Measurements from ENCODE around the gene KEAP1.
A peak's percentile ranks its signal among the peaks of the same experiment; 100 is the strongest.

KEAP1 gene

GRCh38 chr19:10521461-10522171, 18.5 kb upstream of the KEAP1 start:
- no peak for DNase-seq

GRCh38 chr19:10520652-10521318, 17.6 kb upstream of the KEAP1 start:
- DNase-seq = no peak

- no peak for DNase-seq
Measured at GRCh38 chr19:10519421-10519820, 16.3 kb upstream of the KEAP1 start.

- peak; percentile 29 for DNase-seq
Measured at GRCh38 chr19:10518444-10519361, 15.5 kb upstream of the KEAP1 start.

GRCh38 chr19:10517760-10518443, 14.7 kb upstream of the KEAP1 start:
- DNase-seq = no peak

GRCh38 chr19:10517361-10517759, 14.2 kb upstream of the KEAP1 start, which contains the start of gene S1PR5:
S1PR5 (minus strand) TSS chr19:10517447; CDS start chr19:10515011, 2,436 bp downstream.
- DNase-seq = no peak

GRCh38 chr19:10516671-10517286, 13.6 kb upstream of the KEAP1 start:
- no peak for DNase-seq

GRCh38 chr19:10516064-10516385, 12.9 kb upstream of the KEAP1 start:
- no peak for DNase-seq

- DNase-seq = no peak
Measured at GRCh38 chr19:10514211-10515145, 11.3 kb upstream of the KEAP1 start.

GRCh38 chr19:10513223-10513622, 10.1 kb upstream of the KEAP1 start:
- no peak for DNase-seq

- peak; percentile 30 for DNase-seq
Measured at GRCh38 chr19:10510301-10510802, 7.2 kb upstream of the KEAP1 start.

GRCh38 chr19:10508707-10509106, 5.6 kb upstream of the KEAP1 start:
- peak; percentile 46 for DNase-seq

GRCh38 chr19:10508036-10508435, 4.9 kb upstream of the KEAP1 start:
- DNase-seq = no peak

GRCh38 chr19:10505583-10506229, 2.5 kb upstream of the KEAP1 start:
- DNase-seq = peak; percentile 31

GRCh38 chr19:10502524-10503001, 593 bp downstream of the KEAP1 start:
- DNase-seq = peak; percentile 95

- DNase-seq = peak; percentile 64
Measured at GRCh38 chr19:10501971-10502523, 1.1 kb downstream of the KEAP1 start.

- DNase-seq = no peak
Measured at GRCh38 chr19:10500247-10500592, 2.9 kb downstream of the KEAP1 start.

- no peak for DNase-seq
Measured at GRCh38 chr19:10499550-10500246, 3.5 kb downstream of the KEAP1 start.

GRCh38 chr19:10497371-10497770, 5.8 kb downstream of the KEAP1 start:
- no peak for DNase-seq
